Sigmoid colon (tissue), 4 donors: ENCODE results near the gene ARRDC3.
"Not testable (repeated sequence)": the region's sequence is repeated elsewhere in the genome, so short reads cannot be mapped to it uniquely, and the experiment has no call there.

Experiments used
- POLR2AphosphoS5 ChIP-seq, 4 donors: sonication (generic); formaldehyde crosslinking; IDR thresholded peaks; one replicate each; pipeline ENCODE4 v1.6.1; 2017; ENCODE audit warnings: antibody characterized with exemption in 4 of 4
- TF ChIP-seq, protein P1 (sequence below), 4 experiments: fragments of 450-650 bp in 3 of 4; fragments of 200-600 bp in 1 of 4; IDR thresholded peaks; one replicate each; pipeline ENCODE4 v1.5.1; 2016 to 2019; ENCODE audit warnings: antibody characterized with exemption in 4 of 4, mild to moderate bottlenecking in 3 of 4, moderate library complexity in 2 of 4

GRCh38 chr5:91344661-91345200 is 38.4 kb downstream of the ARRDC3 start:
- TF ChIP-seq, protein P1, sequence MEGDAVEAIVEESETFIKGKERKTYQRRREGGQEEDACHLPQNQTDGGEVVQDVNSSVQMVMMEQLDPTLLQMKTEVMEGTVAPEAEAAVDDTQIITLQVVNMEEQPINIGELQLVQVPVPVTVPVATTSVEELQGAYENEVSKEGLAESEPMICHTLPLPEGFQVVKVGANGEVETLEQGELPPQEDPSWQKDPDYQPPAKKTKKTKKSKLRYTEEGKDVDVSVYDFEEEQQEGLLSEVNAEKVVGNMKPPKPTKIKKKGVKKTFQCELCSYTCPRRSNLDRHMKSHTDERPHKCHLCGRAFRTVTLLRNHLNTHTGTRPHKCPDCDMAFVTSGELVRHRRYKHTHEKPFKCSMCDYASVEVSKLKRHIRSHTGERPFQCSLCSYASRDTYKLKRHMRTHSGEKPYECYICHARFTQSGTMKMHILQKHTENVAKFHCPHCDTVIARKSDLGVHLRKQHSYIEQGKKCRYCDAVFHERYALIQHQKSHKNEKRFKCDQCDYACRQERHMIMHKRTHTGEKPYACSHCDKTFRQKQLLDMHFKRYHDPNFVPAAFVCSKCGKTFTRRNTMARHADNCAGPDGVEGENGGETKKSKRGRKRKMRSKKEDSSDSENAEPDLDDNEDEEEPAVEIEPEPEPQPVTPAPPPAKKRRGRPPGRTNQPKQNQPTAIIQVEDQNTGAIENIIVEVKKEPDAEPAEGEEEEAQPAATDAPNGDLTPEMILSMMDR (IDR thresholded peaks at IDR 0.05), result not testable (repeated sequence)
- TF ChIP-seq POLR2AphosphoS5 (IDR thresholded peaks at IDR 0.05), result not testable (repeated sequence)
